ENCODE data around the gene ZC3HAV1.
"Not testable (repeated sequence)": the region's sequence is repeated elsewhere in the genome, so short reads cannot be mapped to it uniquely, and the experiment has no call there.

DNA sequence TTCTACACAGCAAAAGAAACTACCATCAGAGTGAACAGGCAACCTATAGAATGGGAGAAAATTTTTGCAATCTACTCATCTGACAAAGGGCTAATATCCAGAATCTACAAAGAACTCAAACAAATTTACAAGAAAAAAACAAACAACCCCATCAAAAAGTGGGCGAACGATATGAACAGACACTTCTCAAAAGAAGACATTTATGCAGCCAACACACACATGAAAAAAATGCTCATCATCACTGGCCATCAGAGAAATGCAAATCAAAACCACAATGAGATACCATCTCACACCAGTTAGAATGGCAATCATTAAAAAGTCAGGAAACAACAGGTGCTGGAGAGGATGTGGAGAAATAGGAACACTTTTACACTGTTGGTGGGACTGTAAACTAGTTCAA, 20.3 kb upstream of the ZC3HAV1 start:
- TF ChIP-seq POLR2A (IDR thresholded peaks at IDR 0.05; ENCODE audit: low read length); GATA1 (IDR thresholded peaks at IDR 0.05; ENCODE audit: low read depth, low read length): not testable (repeated sequence)
